GM19397 (cell line): Measurements from ENCODE around the gene SYCE3.

Experiments used
- ATAC-seq: cut with Tn5 transposase; IDR thresholded peaks from one replicate; pipeline ENCODE4 v1.9.1; 2021; ENCODE audit warnings: mild to moderate bottlenecking, moderate library complexity; ENCODE audit not compliant: unreplicated experiment

SYCE3 gene

DNA sequence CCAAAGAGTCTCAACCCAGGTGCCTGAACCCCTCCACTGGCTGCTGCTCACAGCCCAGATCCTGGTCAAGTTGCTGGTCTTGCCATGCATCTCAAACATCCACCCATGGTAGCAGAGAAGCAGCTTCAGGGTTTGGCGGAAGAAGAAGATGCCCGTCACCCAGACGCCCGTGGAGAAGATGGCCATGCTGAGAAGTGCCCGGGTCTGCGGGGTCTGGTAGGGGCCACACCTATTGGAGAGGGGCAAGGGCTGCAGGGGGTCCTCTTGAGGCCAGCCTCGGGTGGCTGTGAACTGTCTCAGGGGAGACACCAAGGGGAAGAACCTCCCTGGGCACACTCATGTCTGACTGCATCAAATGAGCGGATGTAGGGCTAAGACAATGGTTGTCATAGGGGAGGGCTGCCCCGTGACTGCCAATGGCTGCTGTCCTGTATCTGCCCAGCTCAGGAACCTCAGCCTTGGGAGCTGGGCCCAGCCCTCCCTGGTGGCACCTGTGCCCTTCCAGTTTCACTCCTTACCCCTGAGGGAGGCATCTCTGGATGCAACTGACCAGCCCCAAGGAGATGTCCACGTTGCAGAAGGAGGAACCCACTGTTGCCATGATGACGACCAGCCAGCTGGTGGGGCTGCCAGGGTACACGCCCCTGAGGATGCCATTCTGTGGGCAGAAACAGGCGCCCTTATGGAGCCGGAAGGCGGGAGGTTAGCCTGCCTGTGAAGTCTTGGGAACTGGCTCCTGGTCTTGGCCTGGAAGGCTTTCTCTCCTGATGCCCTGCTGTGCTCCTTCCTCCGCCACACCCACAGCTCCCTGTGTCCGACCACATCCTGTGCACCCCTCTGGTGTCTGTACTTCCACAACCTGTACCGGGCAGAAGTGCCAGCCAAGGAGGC, 14.3 kb upstream of the SYCE3 start:
- no peak for ATAC-seq

DNA sequence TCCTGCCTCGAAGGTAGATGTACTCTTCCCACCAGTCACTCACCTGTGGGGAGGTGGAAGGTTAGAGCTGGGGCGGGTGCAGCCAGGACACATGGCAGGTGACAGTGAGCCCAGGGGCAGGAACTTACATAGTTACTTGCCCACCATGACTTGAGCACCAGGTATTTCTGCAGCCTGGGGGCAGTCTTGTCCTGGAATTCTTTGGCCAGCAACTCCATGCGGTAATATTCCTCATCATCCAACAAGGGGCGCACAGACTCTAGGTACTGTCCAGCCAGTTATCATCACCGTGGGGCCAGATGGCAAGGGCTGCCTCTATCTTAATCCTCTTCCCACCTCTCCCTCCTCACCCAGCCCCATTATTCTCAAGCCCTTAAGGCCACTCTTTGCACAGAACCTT, 13.4 kb upstream of the SYCE3 start:
- no peak for ATAC-seq

DNA sequence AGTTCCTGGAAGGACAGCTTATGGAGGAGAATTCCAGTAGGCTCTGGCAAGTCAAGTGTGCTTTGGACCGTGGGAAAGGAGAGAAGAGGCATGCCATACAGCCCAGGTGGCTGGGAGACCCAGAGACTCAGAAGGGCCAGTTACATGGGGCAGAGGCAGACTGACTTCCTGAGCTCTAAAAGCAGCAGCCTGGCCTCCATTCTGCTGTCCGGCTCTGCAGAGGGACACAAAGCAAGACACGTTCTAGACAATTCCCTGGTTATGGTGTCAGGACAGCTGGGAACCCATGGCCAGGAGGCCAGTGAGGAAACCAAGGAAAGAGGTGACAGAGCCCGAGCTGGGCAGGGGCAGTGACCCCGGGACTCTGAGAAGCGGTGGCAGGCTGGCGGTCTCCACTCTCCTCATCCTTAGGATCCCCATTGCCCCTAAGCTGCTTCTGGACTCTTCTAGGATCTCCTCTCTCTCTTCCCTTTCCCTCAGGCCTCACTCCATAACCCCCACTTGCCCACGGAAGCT, 12.8 kb upstream of the SYCE3 start:
- no peak for ATAC-seq

DNA sequence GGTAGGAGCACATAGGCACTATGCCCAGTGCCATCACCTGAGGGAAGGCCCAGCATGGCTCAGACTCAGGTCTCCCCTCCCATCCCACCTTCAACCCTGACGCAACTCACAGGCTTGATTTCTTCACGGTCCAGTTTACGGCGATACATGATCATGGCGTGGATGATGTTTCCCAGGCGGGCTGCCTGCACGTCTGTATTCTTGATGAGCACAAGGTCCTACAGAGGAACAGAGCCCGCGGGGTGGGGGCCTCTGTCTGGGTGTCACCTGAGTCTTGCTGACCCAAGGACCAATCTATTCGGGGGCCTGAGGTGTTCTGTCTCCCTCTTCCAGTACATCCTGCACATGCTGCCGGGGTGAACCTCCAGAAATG, 11.7 kb upstream of the SYCE3 start:
- ATAC-seq: no peak

DNA sequence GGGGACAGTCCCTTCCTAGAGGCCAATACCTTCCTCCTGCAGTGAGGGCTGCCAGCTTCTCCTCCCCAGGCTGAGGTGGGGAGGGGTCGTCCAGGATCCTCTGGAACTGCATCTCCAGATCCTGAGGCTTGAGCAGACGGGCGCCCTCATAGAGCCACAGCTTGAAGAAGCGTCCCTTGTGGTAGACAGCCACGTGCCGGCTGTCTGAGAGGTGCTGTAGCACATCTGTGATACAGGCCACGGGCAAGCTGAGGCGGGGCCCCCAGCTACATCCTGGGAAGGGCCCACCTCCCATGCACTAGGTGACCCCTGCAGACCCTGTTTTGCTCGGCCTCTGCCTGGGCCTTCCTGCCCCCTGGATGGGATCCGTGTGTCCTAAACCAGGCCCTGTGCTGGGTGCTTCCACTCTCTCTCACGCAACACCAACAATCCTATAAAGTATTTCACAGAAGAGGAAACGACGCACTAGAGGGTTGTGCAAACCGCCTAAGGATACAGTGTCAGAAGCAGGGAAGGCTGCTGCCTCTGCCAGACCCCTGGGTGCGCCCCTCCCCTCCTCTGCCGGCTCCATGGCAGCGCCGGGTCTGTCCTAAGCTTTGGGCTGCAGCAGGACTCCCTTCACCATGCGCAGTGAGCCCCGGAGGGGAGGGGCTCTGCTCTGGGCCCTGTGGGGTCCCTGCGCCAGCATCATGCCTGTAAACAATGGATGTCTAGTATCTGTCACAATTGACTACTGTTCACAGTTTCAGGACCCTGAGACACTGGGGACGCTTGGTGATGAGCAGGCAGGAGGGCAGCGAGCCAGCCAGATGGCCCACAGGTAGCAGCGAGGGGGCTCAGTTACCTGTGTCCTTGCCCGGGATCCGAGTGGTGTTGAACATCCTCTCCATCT, 11.0 kb upstream of the SYCE3 start:
- no peak for ATAC-seq

DNA sequence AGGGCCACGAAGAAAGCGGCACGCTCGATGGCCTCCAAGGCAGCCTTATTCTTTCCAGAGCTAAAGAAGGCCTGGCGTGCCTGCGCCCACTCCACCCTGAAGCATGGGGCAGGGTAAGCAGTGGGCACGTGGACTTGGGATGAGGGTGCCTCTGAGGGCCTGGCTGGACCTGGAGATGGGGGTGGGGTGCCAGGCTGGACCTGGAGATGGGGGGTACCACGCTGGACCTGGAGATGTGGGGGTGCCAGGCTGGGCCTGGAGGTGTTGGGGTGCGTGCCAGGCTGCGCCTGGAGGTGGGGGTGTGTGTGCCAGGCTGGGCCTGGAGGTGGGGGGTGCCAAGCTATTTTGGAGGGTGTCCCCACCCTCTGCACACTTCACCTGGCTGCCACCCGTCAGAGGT, 10.2 kb upstream of the SYCE3 start:
- no peak for ATAC-seq

DNA sequence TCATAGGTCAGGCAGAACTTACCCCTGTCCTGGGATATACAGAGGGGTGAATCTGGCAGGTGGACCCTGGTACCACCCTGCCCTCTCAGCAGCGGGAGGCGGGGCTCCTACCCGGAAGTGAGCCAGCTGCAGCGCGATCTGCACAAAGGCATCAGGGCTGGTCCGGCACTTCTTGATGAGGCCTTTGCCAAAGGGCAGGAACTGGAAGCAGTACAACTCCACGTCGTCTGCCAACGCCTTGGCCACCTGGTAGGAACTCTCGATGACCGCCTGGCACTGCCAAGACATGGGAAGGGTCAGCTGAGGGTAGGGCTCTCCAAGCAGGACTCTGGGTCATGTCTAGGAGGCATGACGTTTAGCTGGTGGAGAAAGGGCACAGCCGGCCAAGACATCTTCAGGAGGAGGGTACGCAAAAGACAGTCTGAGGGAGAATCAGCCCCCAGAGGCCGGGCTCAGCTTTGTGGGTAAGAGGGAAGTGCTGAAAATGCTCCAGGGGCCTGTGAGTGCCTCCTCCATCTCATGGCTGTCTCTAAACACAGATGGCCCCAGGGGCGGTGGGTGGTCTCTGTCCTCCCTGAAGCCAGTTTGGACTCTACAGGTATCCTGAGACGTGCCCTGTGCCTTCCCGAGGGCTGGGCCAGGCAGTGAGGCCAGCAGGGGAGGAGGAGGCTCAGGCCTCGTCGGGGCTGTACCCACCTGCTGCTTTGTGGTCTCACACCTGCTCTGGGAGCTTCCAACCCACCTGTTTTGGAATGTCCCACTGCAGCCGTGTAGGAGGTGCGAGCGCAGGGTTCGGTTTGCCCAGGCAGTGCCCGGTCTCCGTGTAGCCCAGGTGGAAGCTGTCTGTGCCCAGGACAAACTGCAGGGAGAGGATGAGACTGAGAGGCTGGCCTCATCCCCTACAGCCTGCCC, 8.8 kb upstream of the SYCE3 start:
- no peak for ATAC-seq

DNA sequence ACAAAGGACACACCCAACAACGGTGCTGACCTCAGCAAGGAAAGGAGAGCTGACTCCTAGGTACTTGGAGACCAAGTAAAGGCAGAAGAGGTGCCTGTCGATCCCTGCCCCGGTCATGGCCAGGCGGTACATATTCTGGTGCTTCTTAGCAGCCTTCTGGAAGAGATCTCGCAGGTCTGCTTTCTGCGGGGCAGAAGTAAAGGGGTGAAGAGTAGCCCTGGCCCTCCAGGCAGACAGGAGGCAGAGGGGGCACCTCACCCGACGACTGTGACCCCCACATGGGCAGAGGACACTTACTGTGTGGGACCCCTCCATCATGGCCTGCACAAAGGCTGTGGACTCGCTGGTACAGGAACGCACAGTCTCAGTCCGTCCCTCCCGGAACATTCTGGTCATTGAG, 8.1 kb upstream of the SYCE3 start:
- ATAC-seq: no peak

DNA sequence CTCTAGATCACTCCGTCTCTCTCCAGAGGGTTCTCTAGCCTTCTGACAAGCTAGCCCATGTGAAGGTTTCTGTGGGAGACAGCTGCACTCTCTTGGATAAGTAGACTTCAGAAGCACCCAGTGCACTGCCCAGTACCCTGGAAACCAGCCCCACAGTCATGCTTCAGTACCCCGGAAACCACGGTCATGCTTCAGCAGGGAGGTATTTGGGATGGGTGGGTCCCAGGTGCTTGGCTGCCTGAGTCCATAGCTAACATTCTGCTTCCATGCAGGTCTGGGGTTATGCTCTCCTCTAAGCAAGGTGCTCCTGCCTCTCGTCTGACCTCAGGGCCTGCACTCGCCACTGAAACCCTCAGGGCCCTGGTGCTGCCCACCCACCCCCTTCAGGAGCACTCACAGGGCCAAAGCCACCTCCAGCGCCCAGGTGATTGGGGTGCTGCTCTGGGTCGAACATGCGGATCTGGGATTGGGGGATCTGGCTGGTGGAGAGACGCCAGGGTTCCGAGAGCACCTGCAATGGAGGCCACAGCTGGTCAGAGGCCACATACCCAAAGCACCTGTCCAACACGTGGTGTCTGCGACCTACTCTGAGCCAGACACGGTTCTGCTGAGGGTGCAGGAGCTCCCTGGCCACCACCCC, 7.3 kb upstream of the SYCE3 start:
- ATAC-seq: no peak

DNA sequence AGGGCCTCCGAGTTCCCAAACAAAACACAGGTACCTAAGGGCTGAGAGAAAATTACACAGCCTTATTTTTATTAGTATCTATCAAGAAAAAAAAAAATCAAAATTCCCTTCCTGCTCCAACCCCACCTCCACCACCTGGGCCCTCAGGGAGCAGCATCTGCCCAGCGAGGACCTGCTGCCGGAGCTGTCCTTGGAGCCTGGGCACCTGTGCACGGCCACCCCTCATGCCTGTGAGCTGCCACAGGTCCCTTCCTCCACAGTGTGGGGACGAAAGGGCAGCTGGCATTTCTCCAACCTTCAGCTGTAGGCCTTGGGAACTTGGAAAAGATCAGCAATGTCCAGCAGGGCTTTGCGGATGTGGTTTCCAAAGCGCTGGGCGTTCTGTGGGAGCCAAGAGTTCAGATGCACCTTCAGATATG, 6.3 kb upstream of the SYCE3 start:
- no peak for ATAC-seq

DNA sequence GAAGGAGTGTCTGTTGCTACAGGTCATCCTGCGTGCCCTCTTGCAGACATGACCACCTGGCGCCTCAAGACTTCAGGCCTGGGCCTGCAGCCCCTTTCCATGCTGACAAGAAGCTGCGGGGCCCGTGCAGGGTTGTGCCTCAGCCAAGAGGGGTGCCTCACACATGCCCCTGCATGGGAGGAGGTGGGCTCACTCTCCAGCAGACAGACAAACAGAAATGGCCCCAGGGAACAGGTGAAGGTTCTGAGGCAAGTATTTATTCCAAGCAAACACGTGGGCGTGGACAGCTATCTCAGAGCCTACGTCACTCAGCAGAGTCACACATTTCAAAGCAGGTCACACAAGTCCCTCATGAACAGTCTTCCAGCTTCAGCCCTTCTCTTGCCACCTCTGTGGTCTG, 5.9 kb upstream of the SYCE3 start:
- ATAC-seq: no peak

DNA sequence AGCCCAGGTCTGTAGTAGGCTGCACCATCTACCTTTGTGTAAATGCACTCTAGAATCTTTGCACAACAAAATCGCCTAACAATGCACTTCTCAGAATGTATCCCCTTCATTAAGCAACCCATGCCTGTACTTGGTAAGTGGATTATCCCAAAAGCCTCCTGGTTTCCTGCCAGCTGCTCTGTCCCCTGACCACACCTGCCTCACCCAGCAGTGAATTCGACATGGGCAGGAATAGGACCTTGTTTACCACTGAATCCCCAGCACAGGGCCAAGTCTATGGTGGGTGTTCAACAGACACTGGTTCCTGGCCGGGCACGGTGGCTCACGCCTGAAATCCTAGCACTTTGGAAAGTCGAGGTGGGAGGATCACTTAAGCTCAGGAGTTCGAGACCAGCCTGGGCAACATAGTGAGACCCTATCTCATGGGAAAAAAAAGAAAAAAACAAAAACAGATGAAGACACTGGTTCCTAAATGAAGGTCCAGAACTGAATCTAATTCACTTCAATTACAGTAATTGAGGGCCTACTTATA, 5.1 kb upstream of the SYCE3 start:
- ATAC-seq: no peak

DNA sequence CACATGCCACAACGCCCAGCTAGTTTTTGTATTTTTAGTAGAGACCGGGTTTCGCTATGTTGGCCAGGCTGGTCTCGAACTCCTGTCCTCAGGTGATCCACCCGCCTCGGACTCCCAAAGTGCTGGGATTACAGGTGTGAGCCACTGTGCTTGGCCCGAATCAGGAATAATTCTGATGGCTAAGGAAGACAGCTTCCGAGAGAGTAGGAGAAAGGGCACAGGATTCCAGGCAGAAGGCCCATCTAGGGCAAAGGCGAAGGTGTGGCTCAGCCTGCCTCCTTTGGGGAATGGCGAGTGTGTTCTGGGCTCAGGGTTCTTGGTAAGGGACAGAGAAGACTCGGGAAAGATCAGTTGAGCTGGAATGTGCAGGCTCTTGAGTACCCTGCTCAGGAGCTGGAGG, 1.6 kb upstream of the SYCE3 start:
- ATAC-seq: no peak

DNA sequence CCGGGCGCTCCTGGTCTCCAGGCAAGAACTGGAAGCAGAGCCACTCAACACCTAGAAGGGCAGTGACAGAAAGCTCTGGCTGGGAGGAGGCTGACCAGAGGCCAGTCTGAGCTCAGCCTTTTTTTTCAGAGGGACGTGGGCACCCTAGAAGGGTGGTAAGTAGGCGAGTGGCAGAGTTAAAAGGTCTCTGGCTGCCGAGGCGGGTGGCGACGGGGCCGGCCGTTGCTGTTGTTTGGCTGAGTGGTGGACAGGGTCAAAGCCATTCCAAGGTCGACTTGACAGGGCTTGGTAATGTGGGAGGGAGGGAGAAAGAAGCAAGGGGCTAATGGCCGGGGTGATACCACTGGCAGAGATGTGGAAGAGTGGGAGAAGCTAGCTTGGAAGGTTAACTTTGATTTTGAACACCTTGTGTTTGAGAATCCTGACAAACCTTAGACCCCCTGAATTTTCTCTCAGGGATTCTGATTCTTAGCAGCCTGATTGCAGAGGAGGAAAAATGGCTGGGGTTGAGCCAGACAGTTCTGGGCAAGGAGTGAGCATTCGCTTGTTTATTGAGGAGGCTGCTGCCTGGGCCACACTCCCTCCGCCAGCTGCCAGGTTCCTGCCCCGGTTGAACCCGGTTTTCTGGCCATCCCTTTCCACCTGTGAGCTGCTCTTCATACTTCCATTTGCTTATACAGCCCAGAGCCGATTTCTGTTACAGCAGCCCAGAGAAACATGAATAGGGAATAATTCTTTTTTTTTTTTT, 868 bp upstream of the SYCE3 start:
- no peak for ATAC-seq

DNA sequence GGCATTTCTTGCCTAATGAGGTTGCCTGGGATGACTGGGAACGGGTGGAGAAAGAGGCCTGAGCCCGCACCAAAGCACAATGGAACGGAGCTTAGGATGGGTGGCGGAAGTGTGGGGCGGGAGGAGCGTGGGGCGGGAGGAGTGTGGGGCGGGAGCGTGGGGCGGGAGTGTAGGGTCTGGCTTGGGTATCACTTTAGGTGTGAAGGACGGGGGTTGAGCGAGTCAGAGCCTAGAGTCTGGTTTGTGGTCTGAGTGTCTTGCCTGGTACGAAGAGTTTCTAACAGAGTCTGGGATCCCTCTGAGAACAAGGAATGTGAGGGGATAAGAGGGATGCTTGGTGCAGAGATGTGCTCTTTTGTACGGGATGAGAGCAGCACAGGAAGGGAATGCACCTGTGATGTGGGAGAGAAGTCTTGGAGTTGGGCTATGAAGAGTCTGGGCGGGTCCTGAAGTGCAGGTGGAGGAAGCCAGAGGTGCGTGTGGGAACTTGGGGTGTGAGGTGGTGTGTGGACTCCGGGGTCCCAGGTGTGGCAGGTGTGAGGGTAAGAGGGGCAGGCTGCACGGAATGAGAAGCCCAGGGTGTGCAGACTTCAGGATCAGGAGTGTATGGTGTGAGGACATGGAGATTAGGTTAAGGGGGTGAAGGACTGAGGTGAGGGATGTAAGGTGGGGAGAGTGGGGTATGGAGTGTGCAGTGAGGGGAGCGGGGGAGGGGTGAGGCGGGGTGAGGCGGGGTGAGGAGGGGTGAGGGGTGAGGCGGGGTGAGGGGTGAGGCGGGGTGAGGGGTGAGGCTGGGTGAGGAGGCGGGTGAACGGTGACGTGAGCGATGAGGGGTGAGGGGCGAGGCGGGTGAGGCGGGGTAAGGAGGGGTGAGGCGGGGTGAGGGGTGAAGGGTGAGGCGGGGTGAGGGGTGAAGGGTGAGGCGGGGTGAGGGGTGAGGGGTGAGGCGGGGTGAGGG, 1.0 kb downstream of the SYCE3 start:
- no peak for ATAC-seq

DNA sequence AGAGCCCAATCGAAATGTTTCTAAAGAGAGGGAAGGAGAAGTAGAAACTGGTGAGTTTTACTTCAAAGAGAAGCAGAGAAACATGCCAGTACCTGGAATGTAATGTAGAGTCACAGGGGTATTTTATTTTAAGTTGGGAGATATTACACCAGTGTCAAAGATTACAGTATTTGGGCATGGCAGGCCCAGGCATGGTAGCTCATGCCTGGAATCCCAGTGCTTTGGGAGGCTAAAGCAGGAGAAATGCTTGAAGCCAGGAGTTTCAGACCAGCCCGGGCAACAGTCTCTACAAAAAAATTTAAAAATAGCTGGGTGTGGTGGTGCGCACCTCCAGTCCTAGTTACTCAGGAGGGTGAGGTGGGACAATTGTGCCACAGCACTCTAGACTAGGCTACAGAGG, 2.7 kb downstream of the SYCE3 start:
- ATAC-seq: no peak

DNA sequence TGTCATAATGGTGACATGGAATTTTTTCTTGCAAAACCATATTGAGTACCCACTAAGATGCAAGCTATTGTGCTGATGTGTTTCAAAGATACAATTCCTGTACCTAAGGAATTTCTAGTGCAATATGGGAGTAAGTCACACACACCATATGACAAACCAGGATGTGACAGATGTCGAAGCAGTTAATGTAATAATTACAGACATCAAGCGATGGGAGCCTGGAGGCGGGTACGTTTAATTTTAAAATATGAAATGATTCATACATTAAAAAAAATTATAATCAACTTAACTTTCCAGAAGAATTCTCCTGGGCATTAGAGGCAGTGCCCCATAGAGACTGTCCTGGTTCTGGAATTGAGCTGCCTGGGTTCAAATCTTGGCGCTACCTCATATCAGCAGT, 6.0 kb downstream of the SYCE3 start:
- ATAC-seq: no peak

DNA sequence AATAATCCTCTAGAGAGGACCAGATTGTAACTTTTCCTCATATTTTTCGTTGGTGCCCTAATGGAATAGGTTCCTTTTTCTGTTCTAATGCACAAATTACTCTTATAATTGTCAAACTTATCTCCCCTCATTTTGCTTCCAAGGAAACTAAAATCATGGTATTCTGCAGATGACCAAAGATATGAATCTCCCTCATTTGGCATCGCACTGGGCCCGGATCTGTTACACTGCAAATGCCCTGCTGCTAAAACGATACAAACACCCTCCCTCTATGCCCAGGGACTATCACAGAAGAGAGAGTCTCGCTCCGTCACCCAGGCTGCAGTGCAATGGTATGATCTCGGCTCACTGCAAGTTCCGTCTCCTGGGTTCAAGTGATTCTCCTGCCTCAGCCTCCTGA, 9.4 kb downstream of the SYCE3 start:
- no peak for ATAC-seq
